DMS153 (cell line): Measurements from ENCODE around the gene ZNF813.
A peak's percentile ranks its signal among the peaks of the same experiment; 100 is the strongest.
"Not testable (repeated sequence)": the region's sequence is repeated elsewhere in the genome, so short reads cannot be mapped to it uniquely, and the experiment has no call there.

Experiments
- DNase-seq: peaks from one replicate; lab custom pipeline; 2025; lab: John Stamatoyannopoulos, UW

Gene ZNF813

DNA sequence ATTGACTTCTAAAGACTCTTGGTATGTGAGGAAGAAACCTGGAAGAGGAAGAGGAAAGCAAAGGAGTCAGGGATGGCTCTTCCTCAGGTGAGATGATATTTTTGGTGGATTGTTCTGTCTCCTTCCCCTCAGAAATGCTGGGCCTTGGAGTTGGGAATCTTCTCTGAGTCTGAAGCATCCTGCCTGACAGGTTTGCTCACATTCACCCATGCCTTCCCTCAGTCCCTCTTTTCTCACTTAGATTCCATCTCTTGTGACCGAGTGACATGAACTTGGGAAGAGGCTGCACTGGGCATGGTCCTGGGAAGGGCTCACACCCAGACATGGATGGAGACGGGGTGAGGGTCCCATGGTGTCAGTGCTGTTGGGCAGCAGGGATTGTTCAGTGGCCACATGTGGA lies 16.2 kb downstream of the ZNF813 start:
- DNase-seq: not testable (repeated sequence)

- no peak for DNase-seq
These were observed 17.8 kb downstream of the ZNF813 start for GRCh38 chr19:53485046-53486004.

- no peak for DNase-seq
These were observed 24.6 kb downstream of the ZNF813 start for GRCh38 chr19:53492153-53492552.

GRCh38 chr19:53497311-53498023 lies 29.9 kb downstream of the ZNF813 start:
- peak; percentile 54 for DNase-seq

- not testable (repeated sequence) for DNase-seq
These were observed 30.5 kb downstream of the ZNF813 start for GRCh38 chr19:53498024-53498395.

DNA sequence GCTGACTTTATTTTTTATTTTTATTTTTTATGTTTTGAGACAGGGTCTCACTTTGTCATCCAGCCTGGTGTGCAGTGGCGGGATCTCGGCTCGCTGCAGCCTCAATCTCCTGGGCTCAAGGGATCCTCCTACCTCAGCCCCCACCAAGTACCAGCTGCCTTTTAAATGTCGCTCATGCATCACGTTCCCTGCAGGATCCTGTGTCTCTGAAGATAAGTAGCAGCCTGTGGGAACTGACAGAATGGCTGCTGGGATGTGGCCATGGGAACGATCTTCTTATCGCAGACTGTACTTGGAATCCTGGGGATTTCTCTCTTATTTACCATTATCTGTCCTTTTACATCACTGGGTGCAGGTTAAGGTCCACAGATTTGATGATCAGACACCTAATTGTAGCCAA lies 35.6 kb downstream of the ZNF813 start:
- DNase-seq: not testable (repeated sequence)

GRCh38 chr19:53503671-53504364 lies 36.3 kb downstream of the ZNF813 start:
- DNase-seq: peak; percentile 42

GRCh38 chr19:53504365-53504703 lies 36.8 kb downstream of the ZNF813 start:
- not testable (repeated sequence) for DNase-seq

GRCh38 chr19:53504885-53505284 lies 37.4 kb downstream of the ZNF813 start:
- DNase-seq: no peak

- no peak for DNase-seq
These were observed 39.2 kb downstream of the ZNF813 start for GRCh38 chr19:53506728-53507127.

DNA sequence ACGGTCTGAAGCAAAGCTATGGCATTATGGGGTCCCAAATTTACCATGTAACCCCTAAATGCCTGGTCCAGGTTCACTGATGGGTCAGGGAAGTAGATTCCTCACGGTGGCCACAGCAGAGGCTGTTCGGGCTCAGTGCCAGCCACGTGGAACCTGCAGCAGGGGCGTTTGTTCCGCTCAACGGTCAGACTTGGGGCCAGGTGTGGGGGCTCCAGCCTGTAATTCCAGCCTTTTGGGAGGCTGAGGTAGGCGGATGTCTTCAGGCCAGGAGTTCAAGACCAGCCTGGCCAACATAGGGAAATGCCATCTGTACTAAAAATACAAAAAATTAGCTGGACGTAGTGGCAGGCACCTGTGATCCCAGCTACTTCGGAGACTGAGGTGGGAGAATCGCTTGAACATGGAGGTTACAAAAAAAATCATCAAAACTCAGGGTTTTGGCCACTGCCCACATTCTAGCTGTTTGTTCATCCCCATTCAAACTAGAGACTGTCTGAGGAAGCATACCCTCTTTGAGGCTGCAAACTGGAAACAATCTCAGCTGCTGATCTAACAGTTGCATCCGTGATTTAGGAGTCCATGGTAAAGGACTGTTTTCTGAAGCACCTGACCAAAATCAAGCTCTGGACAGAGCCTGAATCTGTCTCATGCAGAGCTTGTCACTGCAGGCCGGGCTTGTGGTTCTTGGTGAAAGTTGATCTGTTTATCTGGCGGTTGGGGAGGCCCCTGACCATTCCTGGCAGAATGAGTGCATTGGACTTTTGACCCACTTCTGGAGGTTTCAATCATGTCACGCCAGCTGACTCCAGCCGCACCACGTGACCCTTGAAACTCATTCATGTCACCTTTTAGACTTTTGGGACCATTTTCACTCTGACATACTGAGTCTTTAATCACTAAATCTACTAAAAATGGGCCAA lies 40.2 kb downstream of the ZNF813 start:
- no peak for DNase-seq

- no peak for DNase-seq
These were observed 41.9 kb downstream of the ZNF813 start for GRCh38 chr19:53509443-53509842.

DNA sequence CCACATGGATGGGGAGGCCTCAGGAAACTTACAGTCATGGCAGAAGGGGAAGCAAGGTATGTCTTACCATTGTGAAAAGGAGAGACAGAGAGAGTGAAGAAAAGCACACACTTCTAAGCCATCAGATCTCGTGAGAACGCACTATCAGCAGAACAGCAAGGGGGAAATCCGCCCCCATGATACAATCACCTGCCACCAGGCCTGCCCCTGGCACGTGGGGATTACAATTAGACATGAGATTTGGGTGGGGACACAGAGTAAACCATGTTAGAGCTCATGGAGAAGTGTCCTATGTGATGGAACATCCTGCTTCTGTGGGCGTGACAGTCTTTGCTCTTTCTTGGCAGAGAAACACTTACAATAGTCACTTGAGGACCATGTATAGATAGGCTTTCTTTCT lies 42.3 kb downstream of the ZNF813 start:
- DNase-seq: no peak

- no peak for DNase-seq
These were observed 43.8 kb downstream of the ZNF813 start for GRCh38 chr19:53511357-53511756.

DNA sequence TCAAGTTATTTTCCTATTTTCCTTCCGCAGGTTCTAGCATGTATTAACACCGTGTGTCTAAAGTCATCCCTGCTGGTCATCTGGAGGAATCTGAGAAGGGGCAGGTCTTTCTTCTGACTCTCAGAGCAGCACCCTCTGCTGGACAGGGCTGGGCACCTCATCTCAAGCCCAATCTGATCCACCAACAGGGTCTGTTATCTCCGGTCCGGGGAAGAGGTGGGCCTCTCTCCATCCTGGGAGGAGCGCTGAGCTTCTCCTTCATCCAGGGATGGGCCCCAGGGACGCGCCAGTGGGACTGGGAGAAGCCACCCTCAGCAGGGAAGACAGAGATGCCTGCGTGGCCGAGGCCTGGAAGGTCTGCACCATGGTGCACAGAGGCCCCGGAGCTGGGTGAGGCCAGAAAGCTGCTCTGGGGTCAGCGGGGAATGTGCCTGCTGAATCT lies 44.4 kb downstream of the ZNF813 start:
- peak; percentile 5 for DNase-seq

GRCh38 chr19:53515047-53515446 lies 47.5 kb downstream of the ZNF813 start:
- not testable (repeated sequence) for DNase-seq

- DNase-seq: no peak
These were observed 49.7 kb downstream of the ZNF813 start for GRCh38 chr19:53517114-53517741.

DNA sequence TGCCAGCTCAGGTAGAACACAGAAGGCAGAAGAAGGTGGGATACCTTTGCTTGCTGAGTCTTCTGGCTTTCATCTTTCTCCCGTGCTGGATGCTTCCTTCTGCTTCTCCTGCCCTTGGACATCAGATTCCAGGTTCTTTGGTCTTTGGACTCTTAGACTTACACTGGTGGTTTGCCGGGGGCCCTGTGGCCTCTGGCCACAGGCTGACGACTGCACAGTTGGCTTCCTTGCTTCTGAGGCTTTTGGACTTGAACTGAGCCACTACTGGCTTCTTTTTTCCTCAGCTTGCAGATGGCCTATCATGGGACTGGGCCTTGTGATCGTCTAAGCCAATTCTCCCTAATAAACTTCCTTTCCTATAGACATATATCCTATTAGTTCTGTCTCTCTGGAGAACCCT lies 50.6 kb downstream of the ZNF813 start:
- DNase-seq: no peak

DNA sequence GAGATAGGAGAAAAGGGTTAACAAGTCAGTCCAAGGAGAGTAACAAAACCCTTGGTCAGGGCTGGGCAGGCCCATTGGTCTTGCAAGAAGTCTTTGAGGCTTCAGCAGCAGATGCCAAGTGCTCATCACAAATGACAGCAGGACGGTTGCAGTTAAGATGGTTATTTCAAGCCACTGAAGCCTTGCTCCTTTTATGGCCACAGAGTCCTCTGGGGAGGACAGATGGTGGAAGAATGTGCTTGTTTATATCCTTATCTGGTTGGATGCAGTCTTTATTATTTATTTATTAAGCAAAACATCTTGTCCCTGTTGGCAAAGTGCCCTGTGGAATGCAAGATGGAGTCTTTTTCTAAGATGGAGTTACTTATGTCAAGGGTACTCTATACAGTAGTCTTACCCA lies 51.2 kb downstream of the ZNF813 start:
- no peak for DNase-seq

DNA sequence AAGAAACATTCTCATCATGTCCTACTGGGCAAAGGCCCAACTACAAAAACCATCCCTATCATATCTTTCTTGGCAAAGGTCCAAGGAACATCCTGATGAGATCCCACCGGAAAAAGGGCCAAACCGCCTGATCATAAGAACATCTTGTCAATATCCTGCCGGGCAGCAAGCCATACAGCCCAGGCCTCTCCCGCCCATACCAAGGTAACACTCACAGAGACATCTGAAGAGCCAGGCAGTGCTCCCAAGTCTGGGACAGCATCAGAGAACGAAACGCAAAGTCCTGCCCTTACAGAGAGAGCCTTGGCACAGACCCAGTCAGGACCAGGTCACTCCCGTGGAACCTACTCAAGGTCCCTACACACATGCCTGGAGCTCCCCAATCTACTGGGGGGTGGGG lies 51.9 kb downstream of the ZNF813 start:
- DNase-seq: no peak

GRCh38 chr19:53520163-53520546 lies 52.6 kb downstream of the ZNF813 start:
- no peak for DNase-seq
